ENCODE results near the gene TCL1B. TPM values are rescaled to one million over a fixed set of nuclear protein-coding genes. Genes with fewer than 3 reads are reported as not detected.
"Not testable (repeated sequence)": the region's sequence is repeated elsewhere in the genome, so short reads cannot be mapped to it uniquely, and the experiment has no call there.

The TCL1B gene
- total RNA-seq, 8 experiments from 2014 or later = 0.22 to 0.81 (median 0.26) TPM; not detected in 4

DNA sequence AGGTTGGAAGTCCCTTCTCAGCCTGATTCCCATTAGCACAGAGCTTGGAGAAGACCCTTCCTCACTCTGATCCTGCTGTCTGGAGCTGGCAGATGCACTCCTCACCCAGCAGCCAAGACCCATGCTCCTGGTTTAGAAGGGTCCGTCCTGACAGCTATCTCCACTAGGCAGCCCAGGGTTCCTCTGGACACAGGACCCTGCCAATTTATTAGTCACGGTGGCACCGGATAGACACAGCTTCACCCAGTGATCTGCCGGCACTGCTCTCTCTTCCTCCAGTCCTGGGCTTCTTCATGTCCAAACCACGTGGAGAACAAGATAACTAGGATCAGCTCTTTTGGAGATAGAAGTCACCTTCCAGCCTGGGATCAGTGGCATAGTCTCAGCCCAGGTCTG lies 26.2 kb upstream of the TCL1B start:
- in situ Hi-C loops (cut with MboI; ENCODE audit: low pct_unique_long_range_greater_than_20kb in 2 of 9, low sequenced_read_pairs in 9 of 9, unreplicated experiment in 9 of 9) = no loop called here
- WGBS, 10 experiments = 0 to 100% (median 90%) methylated on average over 1 to 2 of the region's 5 CpGs; no CpG with 5 or more reads in 7 of the 10 experiments
- ATAC-seq (replicated peaks in 6 of 8) = peak in 1 of 8 experiments; percentile 42

DNA sequence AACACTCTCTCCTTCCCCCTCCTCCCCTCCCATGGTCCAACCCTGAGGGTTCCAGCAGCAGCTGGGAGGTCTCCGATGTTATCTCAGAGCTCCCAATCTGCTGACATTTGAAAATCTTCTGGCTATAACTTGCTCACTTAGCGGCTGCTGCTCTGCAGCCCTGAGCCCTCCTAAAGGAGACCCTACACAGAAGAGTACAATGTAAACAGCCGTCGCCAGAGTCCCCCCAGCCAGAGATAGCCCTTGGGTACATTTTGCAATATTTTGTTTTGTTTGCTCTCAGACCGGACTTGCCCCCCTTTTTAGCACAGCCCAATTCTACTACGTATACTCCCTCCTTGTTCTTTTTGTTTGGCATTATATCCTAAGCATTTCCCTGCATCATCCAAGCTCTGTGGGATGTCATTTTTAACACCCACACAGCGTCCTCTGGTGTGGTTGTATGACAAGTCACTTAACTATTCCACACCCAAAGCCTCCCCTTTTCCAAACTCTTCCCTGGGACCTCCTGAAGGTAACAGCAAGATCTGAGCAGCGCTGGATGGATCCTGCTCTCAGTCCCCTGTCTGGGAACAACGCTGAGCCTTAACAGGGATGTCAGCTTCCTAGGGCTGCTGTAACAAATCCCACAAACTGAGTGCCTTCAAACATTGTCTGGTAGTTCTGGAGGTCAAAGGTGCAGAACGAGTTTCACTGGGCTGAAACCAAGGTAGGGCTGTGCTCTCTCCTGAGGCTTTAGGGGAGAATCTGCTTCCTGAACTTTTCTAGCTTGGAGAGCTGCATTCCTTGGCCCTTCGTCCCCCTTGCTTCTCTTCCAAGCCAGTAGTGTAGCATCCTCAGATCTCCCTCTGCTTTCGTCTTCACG lies 25.3 kb upstream of the TCL1B start:
- Histone ChIP-seq H3K4me1 (replicated peaks in 1 of 2) (peaks cover 2 to 4% of the 10 kb centered on the region in 2 donors), H3K4me3 (no peak overlapping the region), H3K27ac (no peak overlapping the region)
- WGBS, 10 experiments = 10 to 89% (median 71%) methylated on average over 2 to 11 of the region's 13 CpGs
- in situ Hi-C loops (cut with MboI; ENCODE audit: low pct_unique_long_range_greater_than_20kb in 2 of 9, low sequenced_read_pairs in 9 of 9, unreplicated experiment in 9 of 9) = no loop called here
- peak in 1 of 8 experiments; percentile 13 for ATAC-seq (replicated peaks in 6 of 8)

More for the DNA sequence above, 26.2 kb upstream of the TCL1B start:
- Histone ChIP-seq H3K4me1 (replicated peaks in 1 of 2) (peaks cover 2 to 4% of the 10 kb centered on the region in 2 donors), H3K4me3 (no peak overlapping the region), H3K27ac (no peak overlapping the region)

- ATAC-seq (replicated peaks in 6 of 8) = peak in 2 of 8 experiments; percentile 36 to 41
- Histone ChIP-seq H3K4me1 (replicated peaks in 1 of 2) (peaks cover 2 to 3% of the 10 kb centered on the region in 2 donors), H3K27ac (no peak overlapping the region), H3K4me3 (no peak overlapping the region)
- in situ Hi-C loops (cut with MboI; ENCODE audit: low pct_unique_long_range_greater_than_20kb in 2 of 9, low sequenced_read_pairs in 9 of 9, unreplicated experiment in 9 of 9) = no loop called here
- WGBS, 10 experiments = 2 to 88% (median 70%) methylated on average over 2 to 4 of the region's 4 CpGs; no CpG with 5 or more reads in 1 of the 10 experiments
Measured at GRCh38 chr14:95662376-95663186, 23.6 kb upstream of the TCL1B start.

DNA sequence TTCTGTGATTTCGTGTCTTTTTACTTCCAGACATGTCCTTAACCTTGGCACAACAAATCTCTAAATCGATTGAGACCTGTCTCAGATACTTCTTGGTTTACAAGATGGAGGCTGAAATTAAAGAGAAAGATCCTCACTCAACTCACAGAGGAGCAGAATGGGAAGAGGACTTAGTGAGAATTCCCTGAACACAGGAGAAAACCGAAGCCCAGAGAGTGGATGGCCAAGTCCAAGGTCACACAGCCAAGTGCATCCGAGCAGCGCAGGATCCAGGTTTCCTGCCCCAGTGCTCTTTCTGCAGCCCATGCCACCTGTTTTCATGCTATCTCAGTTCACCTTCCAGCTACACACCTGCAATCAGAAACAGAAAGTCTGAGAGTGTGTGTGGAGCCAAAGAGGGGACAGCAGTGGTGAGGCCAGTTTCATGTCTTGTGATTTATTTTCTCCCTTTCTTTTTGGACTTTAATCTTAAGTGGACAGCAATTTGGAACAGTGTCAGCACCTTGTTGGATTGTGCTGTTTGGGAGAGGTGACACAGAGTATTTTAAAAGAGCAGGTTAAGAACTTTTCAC lies 22.9 kb upstream of the TCL1B start:
- Histone ChIP-seq H3K4me1 (replicated peaks in 1 of 2) (no peaks in the 10 kb centered on the region), H3K27ac (no peak overlapping the region), H3K4me3 (no peak overlapping the region)
- ATAC-seq (replicated peaks in 6 of 8) = no peak
- WGBS, 10 experiments = 17 to 85% (median 46%) methylated on average over 1 to 5 of the region's 5 CpGs; no CpG with 5 or more reads in 3 of the 10 experiments
- in situ Hi-C loops (cut with MboI; ENCODE audit: low pct_unique_long_range_greater_than_20kb in 2 of 9, low sequenced_read_pairs in 9 of 9, unreplicated experiment in 9 of 9) = no loop called here

DNA sequence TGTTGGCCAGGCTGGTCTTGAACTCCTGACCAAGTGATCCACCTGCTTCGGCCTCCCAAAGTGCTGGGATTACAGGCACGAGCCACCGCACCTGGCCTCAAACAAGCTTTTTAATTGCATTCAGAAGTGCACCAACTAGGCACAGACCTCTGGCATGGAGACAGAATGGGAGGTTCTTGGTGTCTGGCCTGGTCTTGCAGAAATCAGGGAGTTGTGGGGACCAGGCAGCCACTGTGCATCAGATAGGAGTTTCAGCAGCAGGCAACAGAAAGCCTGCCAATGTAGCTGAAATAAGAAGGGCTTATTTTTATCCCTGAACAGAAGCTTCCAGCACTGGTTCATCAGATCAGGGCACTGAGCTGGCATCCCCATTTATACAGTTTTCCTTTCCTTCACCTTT lies 22.2 kb upstream of the TCL1B start:
- WGBS, 10 experiments = 70 to 93% methylated on average over 2 to 3 of the region's 3 CpGs; no CpG with 5 or more reads in 8 of the 10 experiments
- H3K27ac ChIP-seq = no peak overlapping the region
- no peak overlapping the region for H3K4me3 ChIP-seq
- in situ Hi-C loops (cut with MboI; ENCODE audit: low pct_unique_long_range_greater_than_20kb in 2 of 9, low sequenced_read_pairs in 9 of 9, unreplicated experiment in 9 of 9) = no loop called here
- no peaks in the 10 kb centered on the region for H3K4me1 ChIP-seq (replicated peaks in 1 of 2)
- no peak for ATAC-seq (replicated peaks in 6 of 8)

- WGBS, 10 experiments = 20 to 100% (median 90%) methylated on average over 1 to 4 of the region's 8 CpGs; no CpG with 5 or more reads in 7 of the 10 experiments
- in situ Hi-C loops (cut with MboI; ENCODE audit: low pct_unique_long_range_greater_than_20kb in 2 of 9, low sequenced_read_pairs in 9 of 9, unreplicated experiment in 9 of 9) = no loop called here
- no peak for ATAC-seq (replicated peaks in 6 of 8)
- Histone ChIP-seq H3K4me3 (no peak overlapping the region), H3K4me1 (replicated peaks in 1 of 2) (no peaks in the 10 kb centered on the region), H3K27ac (no peak overlapping the region)
Measured at GRCh38 chr14:95664546-95664945, 21.7 kb upstream of the TCL1B start.

DNA sequence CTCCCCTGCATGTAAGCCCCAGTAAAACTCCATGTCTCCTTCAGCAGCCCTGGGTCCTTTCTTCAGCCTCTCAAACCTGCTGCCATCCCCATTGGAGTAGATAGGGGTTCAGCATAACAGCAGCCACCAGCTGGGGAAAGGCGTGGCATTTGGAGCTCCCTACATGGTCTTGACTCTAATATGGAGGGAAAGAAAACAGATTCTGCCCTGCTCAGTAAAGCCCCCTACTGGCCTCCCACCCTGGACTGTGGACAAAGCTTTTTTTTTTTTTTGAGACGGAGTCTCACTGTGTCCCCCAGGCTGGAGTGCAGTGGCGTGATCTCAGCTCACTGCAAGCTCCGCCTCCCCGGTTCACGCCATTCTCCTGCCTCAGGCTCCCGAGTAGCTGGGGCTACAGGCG lies 20.7 kb upstream of the TCL1B start:
- WGBS, 10 experiments = 23 to 60% (median 42%) methylated on average over 1 to 3 of the region's 8 CpGs; no CpG with 5 or more reads in 6 of the 10 experiments
- in situ Hi-C loops (cut with MboI; ENCODE audit: low pct_unique_long_range_greater_than_20kb in 2 of 9, low sequenced_read_pairs in 9 of 9, unreplicated experiment in 9 of 9); H3K27ac ChIP-seq; H3K4me1 ChIP-seq (replicated peaks in 1 of 2); H3K4me3 ChIP-seq: not testable (repeated sequence)
- ATAC-seq (replicated peaks in 6 of 8) = peak in 6 of 8 experiments; percentile 21 to 78 (median 59)

GRCh38 chr14:95666450-95666849 lies 19.8 kb upstream of the TCL1B start:
- H3K4me1 ChIP-seq (replicated peaks in 1 of 2) = no peaks in the 10 kb centered on the region
- whole genome bisulfite sequencing, 10 experiments = 68 to 100% (median 97%) methylated on average over 1 to 3 of the region's 5 CpGs; no CpG with 5 or more reads in 4 of the 10 experiments
- no peak for ATAC-seq (replicated peaks in 6 of 8)
- no peak overlapping the region for H3K4me3 ChIP-seq
- in situ Hi-C loops (cut with MboI; ENCODE audit: low pct_unique_long_range_greater_than_20kb in 2 of 9, low sequenced_read_pairs in 9 of 9, unreplicated experiment in 9 of 9) = no loop called here
- H3K27ac ChIP-seq = no peak overlapping the region

GRCh38 chr14:95667249-95667693 lies 19.0 kb upstream of the TCL1B start:
- WGBS, 10 experiments = 8 to 30% methylated on average over 2 of the region's 3 CpGs; no CpG with 5 or more reads in 8 of the 10 experiments
- ATAC-seq (replicated peaks in 6 of 8) = peak in 3 of 8 experiments; percentile 15 to 35 (median 32)
- in situ Hi-C loops (cut with MboI; ENCODE audit: low pct_unique_long_range_greater_than_20kb in 2 of 9, low sequenced_read_pairs in 9 of 9, unreplicated experiment in 9 of 9) = no loop called here

DNA sequence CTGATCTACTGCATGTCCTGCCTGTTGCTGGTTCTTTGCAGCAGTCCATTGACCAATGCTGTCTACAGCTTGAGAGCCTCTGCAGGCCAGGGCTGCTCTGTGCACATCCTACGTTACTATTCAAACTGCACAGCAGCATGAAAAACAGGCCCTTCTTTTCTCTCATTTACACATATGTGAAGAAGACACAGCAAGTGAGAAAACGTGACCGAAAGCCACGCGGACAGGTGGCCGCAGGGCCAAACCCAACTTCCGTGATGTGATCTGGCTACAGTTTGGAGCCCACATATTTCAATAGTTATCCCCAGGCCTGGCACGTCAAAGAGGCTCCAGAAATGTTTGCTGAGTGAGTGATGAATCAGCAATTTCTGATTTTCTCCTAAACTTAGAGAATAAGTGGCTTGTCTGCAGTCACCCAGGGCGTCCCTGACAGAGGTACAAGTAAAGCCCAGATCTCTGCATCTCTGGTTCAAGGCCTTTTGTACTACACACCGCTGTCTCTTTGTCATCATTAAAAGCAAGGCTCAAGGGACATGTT lies 17.9 kb upstream of the TCL1B start:
- no peak overlapping the region for H3K4me3 ChIP-seq
- in situ Hi-C loops (cut with MboI; ENCODE audit: low pct_unique_long_range_greater_than_20kb in 2 of 9, low sequenced_read_pairs in 9 of 9, unreplicated experiment in 9 of 9) = no loop called here
- WGBS, 10 experiments = 11 to 100% (median 82%) methylated on average over 1 to 8 of the region's 10 CpGs; no CpG with 5 or more reads in 4 of the 10 experiments
- peaks cover 0 to 7% of the 10 kb centered on the region in 2 donors for H3K4me1 ChIP-seq (replicated peaks in 1 of 2)
- H3K27ac ChIP-seq = no peak overlapping the region
- no peak for ATAC-seq (replicated peaks in 6 of 8)

More at GRCh38 chr14:95667249-95667693, 19.0 kb upstream of the TCL1B start:
- H3K27ac ChIP-seq = no peak overlapping the region
- H3K4me1 ChIP-seq (replicated peaks in 1 of 2) = no peaks in the 10 kb centered on the region
- H3K4me3 ChIP-seq = no peak overlapping the region

GRCh38 chr14:95674613-95675012 lies 11.6 kb upstream of the TCL1B start:
- in situ Hi-C loops (cut with MboI; ENCODE audit: low pct_unique_long_range_greater_than_20kb in 2 of 9, low sequenced_read_pairs in 9 of 9, unreplicated experiment in 9 of 9) = loop anchor here in 1 of 9 experiments (25.0 kb wide), 1 partner anchor 112 kb away; no protein-coding TSS in a partner anchor
- Histone ChIP-seq H3K4me1 (replicated peaks in 1 of 2) (peaks cover 14 to 17% of the 10 kb centered on the region in 2 donors), H3K27ac (no peak overlapping the region), H3K4me3 (no peak overlapping the region)
- no peak for ATAC-seq (replicated peaks in 6 of 8)
- 26 to 100% (median 53%) methylated on average over 1 to 4 of the region's 4 CpGs; no CpG with 5 or more reads in 7 of the 10 experiments for WGBS, 10 experiments

DNA sequence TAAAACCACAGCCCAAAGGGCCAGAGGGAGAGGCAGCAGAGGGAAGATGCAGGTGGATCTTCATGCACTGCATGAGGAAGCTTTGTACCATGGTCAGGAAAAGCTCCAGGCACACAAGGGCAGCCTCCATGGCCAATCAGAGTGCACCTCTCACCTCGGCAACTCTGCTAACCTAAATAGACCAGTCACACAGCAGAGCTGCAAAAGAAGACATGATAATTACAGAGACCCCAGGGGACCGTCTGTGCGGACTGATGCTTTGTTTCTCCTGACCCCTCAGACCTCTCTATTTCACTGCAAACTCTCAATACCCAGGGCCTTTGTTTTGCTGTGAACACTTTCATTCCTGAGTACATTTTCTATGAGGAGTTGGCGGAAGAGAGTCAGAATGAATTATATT lies 10.7 kb upstream of the TCL1B start:
- peak overlapping the region in 1 of 2 donors; percentile 51 for H3K27ac ChIP-seq
- H3K4me3 ChIP-seq = no peak overlapping the region
- peaks cover 21 to 26% of the 10 kb centered on the region in 2 donors for H3K4me1 ChIP-seq (replicated peaks in 1 of 2)
- ATAC-seq (replicated peaks in 6 of 8) = peak in 4 of 8 experiments; percentile 33 to 83 (median 76)
- WGBS, 10 experiments = 0 to 64% (median 46%) methylated on average over 1 to 4 of the region's 4 CpGs; no CpG with 5 or more reads in 4 of the 10 experiments
- in situ Hi-C loops (cut with MboI; ENCODE audit: low pct_unique_long_range_greater_than_20kb in 2 of 9, low sequenced_read_pairs in 9 of 9, unreplicated experiment in 9 of 9) = loop anchor here in 1 of 9 experiments (25.0 kb wide), 1 partner anchor 113 kb away; no protein-coding TSS in a partner anchor

Data from motor neuron (in vitro differentiated cells).